IPS-18a (cell line): ENCODE data around the gene OXLD1.

ENCODE experiments used
- H3K27ac ChIP-seq: one replicate; pipeline ENCODE4 v1.5.1; 2013; ENCODE audit warnings: low read length
- H3K27me3 ChIP-seq: one replicate; pipeline ENCODE4 v1.6.1; 2013; ENCODE audit warnings: mild to moderate bottlenecking, low read length; ENCODE audit not compliant: control insufficient read depth, insufficient read depth
- H3K36me3 ChIP-seq: one replicate; pipeline ENCODE4 v1.6.1; 2013; ENCODE audit warnings: low read depth, low read length; ENCODE audit not compliant: control insufficient read depth
- H3K4me1 ChIP-seq: one replicate; pipeline ENCODE4 v1.6.1; 2013; ENCODE audit warnings: low read depth, low read length; ENCODE audit not compliant: control insufficient read depth
- H3K4me3 ChIP-seq: one replicate; pipeline ENCODE4 v1.5.1; 2013; ENCODE audit warnings: low read length
- H3K9ac ChIP-seq: one replicate; pipeline ENCODE4 v1.6.1; 2013; ENCODE audit warnings: mild to moderate bottlenecking, low read length, moderate library complexity
- H3K9me3 ChIP-seq: one replicate; pipeline ENCODE4 v1.6.1; 2013; ENCODE audit warnings: low read depth, low read length; ENCODE audit not compliant: control insufficient read depth

Gene OXLD1

DNA sequence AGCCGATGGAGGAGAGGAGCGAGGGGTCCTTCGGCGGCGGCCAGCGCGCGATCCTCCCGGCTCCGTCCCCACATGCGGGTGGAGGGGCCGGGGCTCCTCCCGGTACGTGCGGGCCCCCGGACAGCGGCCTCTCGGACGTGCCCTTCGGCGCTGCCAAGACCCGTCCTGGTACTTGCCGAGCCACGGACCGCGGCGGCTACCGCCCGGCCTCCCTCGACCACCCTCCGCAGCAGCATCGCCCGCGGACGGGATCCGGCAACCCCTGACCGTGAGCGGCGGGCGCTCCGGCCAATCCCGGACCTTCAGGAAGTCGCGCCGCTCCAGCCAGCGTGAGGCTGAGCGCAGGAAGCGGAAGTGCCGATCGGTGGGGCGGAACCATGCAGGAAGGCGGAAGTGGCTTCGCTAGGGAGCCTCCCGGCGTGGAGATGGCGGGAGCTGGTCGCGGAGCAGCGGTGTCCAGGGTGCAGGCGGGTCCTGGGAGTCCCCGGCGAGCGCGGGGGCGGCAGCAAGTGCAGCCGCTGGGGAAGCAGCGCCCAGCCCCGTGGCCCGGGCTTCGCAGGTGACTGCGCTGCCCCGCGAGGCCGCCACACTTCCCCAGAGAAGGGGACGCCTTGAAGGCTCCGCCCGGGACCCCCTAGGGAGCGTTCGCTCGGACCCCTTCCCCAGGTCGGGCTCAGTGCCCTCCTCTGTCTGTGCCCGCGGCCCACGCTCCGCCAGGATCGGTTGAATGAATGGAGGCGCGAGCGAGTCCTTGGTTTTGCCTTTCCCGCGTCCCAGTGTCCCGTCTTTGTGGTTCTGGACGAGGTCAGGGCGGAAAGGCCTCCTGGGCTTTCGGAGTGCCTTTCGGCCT is at the start of gene OXLD1, which contains the start of gene CCDC137:
OXLD1 (minus strand) TSS at position 264 of the 850 bp plus-strand sequence; CDS start at position 236, 28 bp downstream.
CCDC137 (plus strand) TSS at position 396 of the 850 bp plus-strand sequence; CDS start at position 426, 30 bp downstream.
- Histone ChIP-seq H3K27ac (peak within 1 kb of the TSS; percentile 12), H3K9ac (peak within 1 kb of the TSS; percentile 87), H3K9me3 (no peaks in the 10 kb centered on the region), H3K27me3 (no peaks in the 10 kb centered on the region), H3K4me3 (peak within 1 kb of the TSS; percentile 84), H3K4me1 (peaks cover 7% of the 10 kb centered on the region), H3K36me3 (peaks cover 30% of the 10 kb centered on the region)

- H3K27me3 ChIP-seq, result peaks cover 9% of the 10 kb centered on the region
- H3K27ac ChIP-seq, result no peak overlapping the region
- H3K36me3 ChIP-seq, result peaks cover 5% of the 10 kb centered on the region
- H3K9me3 ChIP-seq, result no peaks in the 10 kb centered on the region
- H3K4me1 ChIP-seq, result peaks cover 7% of the 10 kb centered on the region
- H3K4me3 ChIP-seq, result no peak overlapping the region
- H3K9ac ChIP-seq, result no peak overlapping the region
Measured at GRCh38 chr17:81715107-81715871, 48.9 kb upstream of the OXLD1 start.

GRCh38 chr17:81714412-81715106 is 48.2 kb upstream of the OXLD1 start:
- Histone ChIP-seq H3K27me3 (peaks cover 9% of the 10 kb centered on the region), H3K36me3 (peaks cover 5% of the 10 kb centered on the region), H3K27ac (no peak overlapping the region), H3K4me3 (no peak overlapping the region), H3K9me3 (no peaks in the 10 kb centered on the region), H3K9ac (no peak overlapping the region), H3K4me1 (peaks cover 12% of the 10 kb centered on the region)

DNA sequence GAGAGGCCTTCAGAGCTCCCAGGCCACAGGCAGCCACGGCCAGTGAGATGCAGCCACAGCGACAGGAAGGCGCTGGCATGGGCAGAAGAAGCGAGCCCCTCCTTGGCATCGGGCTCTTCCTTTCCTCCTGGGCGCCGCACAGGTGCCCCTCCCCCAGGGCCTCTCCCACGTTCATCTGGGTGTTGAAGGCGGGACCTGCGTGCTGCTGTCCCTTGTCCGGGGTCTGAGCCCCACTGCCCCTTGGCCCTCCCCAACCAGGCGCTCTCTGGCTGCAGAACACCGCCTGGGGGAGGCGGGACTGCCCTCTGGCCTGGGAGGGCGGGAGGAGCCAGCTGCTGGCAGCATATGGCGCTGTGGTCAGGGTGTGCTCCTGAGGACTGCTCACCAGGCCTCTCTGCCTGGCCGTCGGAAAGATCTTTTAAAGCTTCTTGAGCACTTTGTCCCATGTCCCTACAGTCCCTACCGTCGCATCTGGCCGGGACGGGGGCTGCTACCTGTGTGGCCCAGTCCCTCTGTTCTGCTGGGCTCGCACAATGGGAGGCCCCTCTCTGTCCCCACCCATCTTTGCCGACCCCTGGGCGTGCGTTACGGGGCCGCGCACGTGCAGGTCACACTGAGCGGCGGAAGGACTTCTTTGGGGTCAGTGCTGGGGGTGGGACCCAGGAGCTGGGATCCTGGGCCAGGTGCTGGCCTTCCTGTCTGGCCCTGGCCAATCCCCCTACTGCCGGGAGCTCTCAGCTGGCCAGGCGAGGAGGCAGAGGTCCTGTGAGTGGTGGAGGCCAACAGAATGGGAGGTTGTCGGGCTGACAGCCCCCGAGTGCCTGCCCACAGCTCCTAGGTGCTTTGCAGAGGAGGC is 47.4 kb upstream of the OXLD1 start:
- peak overlapping the region; percentile 72 for H3K4me3 ChIP-seq

DNA sequence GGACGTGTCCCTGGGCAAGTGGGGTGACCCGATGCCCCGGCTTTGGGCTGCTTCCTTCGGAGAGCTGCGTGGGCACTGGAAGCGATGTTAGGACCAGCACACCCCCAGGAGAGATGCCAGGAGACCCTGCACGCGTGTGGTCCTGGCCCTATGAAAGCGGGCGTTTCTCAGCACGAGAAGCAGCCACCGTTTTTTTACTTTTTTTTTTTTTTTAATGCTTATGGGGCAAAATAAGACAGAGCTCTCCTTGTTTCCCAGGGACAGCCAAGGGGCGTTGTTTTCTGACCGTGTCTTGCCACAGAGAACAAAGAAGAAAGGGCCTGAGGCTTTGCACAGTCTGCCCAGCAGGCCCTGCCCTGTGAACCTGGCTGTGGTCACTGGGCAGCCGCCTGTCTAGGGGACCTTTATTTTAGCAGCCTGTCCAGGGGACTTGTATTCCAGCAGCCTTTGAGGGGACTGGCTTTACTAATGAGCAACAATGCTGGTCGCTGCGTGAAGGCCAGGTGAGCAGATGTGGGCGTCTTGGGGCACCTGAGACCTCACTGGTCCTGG is 46.7 kb upstream of the OXLD1 start:
- Histone ChIP-seq H3K4me1 (peaks cover 12% of the 10 kb centered on the region), H3K9ac (peak overlapping the region; percentile 39), H3K4me3 (peak overlapping the region; percentile 72), H3K27ac (no peak overlapping the region), H3K36me3 (peaks cover 5% of the 10 kb centered on the region), H3K27me3 (peaks cover 9% of the 10 kb centered on the region), H3K9me3 (no peaks in the 10 kb centered on the region)

More for the DNA sequence above, 47.4 kb upstream of the OXLD1 start:
- Histone ChIP-seq H3K4me1 (peaks cover 12% of the 10 kb centered on the region), H3K27me3 (peaks cover 9% of the 10 kb centered on the region), H3K9me3 (no peaks in the 10 kb centered on the region), H3K27ac (no peak overlapping the region), H3K9ac (no peak overlapping the region), H3K36me3 (peaks cover 5% of the 10 kb centered on the region)

GRCh38 chr17:81712468-81713003 is 46.1 kb upstream of the OXLD1 start:
- H3K9ac ChIP-seq, result peak overlapping the region; percentile 39
- peaks cover 9% of the 10 kb centered on the region for H3K27me3 ChIP-seq
- no peak overlapping the region for H3K27ac ChIP-seq
- no peaks in the 10 kb centered on the region for H3K36me3 ChIP-seq
- H3K4me1 ChIP-seq, result peaks cover 12% of the 10 kb centered on the region
- no peaks in the 10 kb centered on the region for H3K9me3 ChIP-seq
- peak overlapping the region; percentile 72 for H3K4me3 ChIP-seq

GRCh38 chr17:81711814-81712467 is 45.5 kb upstream of the OXLD1 start, which contains the start of gene SLC25A10:
TSS of gene SLC25A10 (plus strand) at chr17:81712284. CDS start at chr17:81712427, 143 bp downstream.
- H3K4me1 ChIP-seq, result peaks cover 12% of the 10 kb centered on the region
- no peak within 1 kb of the TSS for H3K27ac ChIP-seq
- H3K9ac ChIP-seq, result peak within 1 kb of the TSS; percentile 39
- peaks cover 3% of the 10 kb centered on the region for H3K36me3 ChIP-seq
- H3K4me3 ChIP-seq, result peak within 1 kb of the TSS; percentile 72
- H3K9me3 ChIP-seq, result no peaks in the 10 kb centered on the region
- H3K27me3 ChIP-seq, result peaks cover 9% of the 10 kb centered on the region

GRCh38 chr17:81710514-81711308 is 44.3 kb upstream of the OXLD1 start:
- Histone ChIP-seq H3K9me3 (no peaks in the 10 kb centered on the region), H3K36me3 (peaks cover 14% of the 10 kb centered on the region), H3K27ac (no peak overlapping the region), H3K4me1 (peaks cover 12% of the 10 kb centered on the region), H3K9ac (peak overlapping the region; percentile 14), H3K27me3 (peaks cover 9% of the 10 kb centered on the region), H3K4me3 (peak overlapping the region; percentile 51)

DNA sequence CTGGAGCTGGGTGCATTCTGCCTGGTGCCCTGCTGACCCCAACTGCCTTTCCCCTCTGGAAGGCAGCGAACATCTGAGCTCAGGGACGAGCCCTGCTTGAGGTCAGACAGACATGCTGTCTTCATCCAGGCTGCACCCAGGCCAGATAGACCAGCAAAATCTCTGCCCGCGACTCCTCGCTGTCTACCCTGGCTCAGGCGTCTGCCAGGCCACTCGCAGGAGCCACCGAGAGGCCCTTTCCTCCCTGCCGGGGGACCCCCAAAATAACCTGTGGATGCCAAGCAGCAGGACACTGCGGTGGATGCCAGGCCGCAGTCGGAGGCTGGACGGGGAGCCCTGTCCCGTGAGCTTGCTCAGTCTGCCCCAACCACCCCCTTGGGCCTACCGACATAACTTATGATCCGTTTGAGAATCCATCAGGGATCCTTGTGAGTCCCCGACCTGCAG is 42.4 kb upstream of the OXLD1 start:
- H3K27ac ChIP-seq, result no peak overlapping the region
- H3K9ac ChIP-seq, result no peak overlapping the region
- no peak overlapping the region for H3K4me3 ChIP-seq
- H3K9me3 ChIP-seq, result no peaks in the 10 kb centered on the region
- peaks cover 9% of the 10 kb centered on the region for H3K27me3 ChIP-seq
- H3K4me1 ChIP-seq, result peaks cover 12% of the 10 kb centered on the region
- H3K36me3 ChIP-seq, result peaks cover 25% of the 10 kb centered on the region
